Upper lobe of left lung (tissue), 6 donors: ENCODE data around the gene METAP1. TPM values are rescaled to one million over a fixed set of nuclear protein-coding genes. Genes with fewer than 3 reads are reported as not detected.
"Not testable (repeated sequence)": the region's sequence is repeated elsewhere in the genome, so short reads cannot be mapped to it uniquely, and the experiment has no call there.

Experiments used
- ATAC-seq, 2 donors: fragments of 200-7000 bp; cut with Tn5 transposase; one replicate each; pipeline ENCODE4 v1.9.1; 2022; ENCODE audit warnings: mild to moderate bottlenecking in 2 of 2, moderate library complexity in 2 of 2; ENCODE audit not compliant: low FRiP score in 2 of 2
- DNase-seq, 2 donors: peaks; one replicate each; pipeline ENCODE4 v3.0.0-alpha.2; 2019 to 2020
- H3K27ac ChIP-seq, 4 donors: fragments of 200-600 bp; sonication (generic); one replicate each; pipeline ENCODE4 v1.5.1; 2016 to 2019
- H3K27me3 ChIP-seq, 4 donors: fragments of 200-600 bp; sonication (generic); one replicate each; pipeline ENCODE4 v1.5.1; 2017 to 2019
- H3K36me3 ChIP-seq, 4 donors: fragments of 200-600 bp; sonication (generic); one replicate each; pipeline ENCODE4 v1.5.1; 2016 to 2019
- H3K4me1 ChIP-seq, 4 donors: fragments of 200-600 bp; sonication (generic); one replicate each; pipeline ENCODE4 v1.5.1; 2018 to 2019
- H3K4me3 ChIP-seq, 4 donors: fragments of 200-600 bp; sonication (generic); one replicate each; pipeline ENCODE4 v1.5.1; 2017 to 2019; ENCODE audit warnings: mild to moderate bottlenecking in 2 of 4, moderate library complexity in 1 of 4
- H3K9me3 ChIP-seq, 4 donors: fragments of 200-600 bp; sonication (generic); one replicate each; pipeline ENCODE4 v1.5.1; 2018 to 2019
- CTCF ChIP-seq, 6 experiments: fragments of 450-650 bp in 4 of 6; fragments of 200-600 bp in 2 of 6; sonication (generic) in 2 of 6; IDR thresholded peaks; one replicate each; pipeline ENCODE4 v1.5.1; 2016 to 2019; ENCODE audit warnings: antibody characterized with exemption in 6 of 6
- EP300 ChIP-seq, 4 donors: sonication (generic); formaldehyde crosslinking; IDR thresholded peaks; one replicate each; pipeline ENCODE4 v1.5.1; 2017; ENCODE audit warnings: antibody characterized with exemption in 4 of 4, control low read depth in 2 of 4
- POLR2A ChIP-seq, 4 donors: fragments of 450-650 bp; IDR thresholded peaks; one replicate each; pipeline ENCODE4 v1.5.1; 2016 to 2017; ENCODE audit warnings: antibody characterized with exemption in 4 of 4, mild to moderate bottlenecking in 2 of 4
- POLR2AphosphoS5 ChIP-seq, 2 donors: sonication (generic); formaldehyde crosslinking; IDR thresholded peaks; one replicate each; pipeline ENCODE4 v1.5.1; 2017; ENCODE audit warnings: antibody characterized with exemption in 2 of 2
- WGBS, 2 donors: methylation state at CpG; one replicate each; pipeline ENCODE4 v1.1.5; 2017 to 2018; 5-methylcytosine and 5-hydroxymethylcytosine counted together
- small RNA-seq, 4 donors: library from RNA; depleted of rRNA; stranded (forward); fragments of <200 nt; gene quantifications; one replicate each; pipeline ENCODE3, GENCODE V24; 2016
- total RNA-seq, 6 donors: library from RNA; depleted of rRNA in 4 of 6; stranded (reverse); fragments of >200 nt in 4 of 6; gene quantifications; one replicate each; pipeline versions ENCODE4 v1.1.0 to v1.2.1, GENCODE V29; 2016 to 2021
- donor health status: DM: no; HTN: no; CAD: no; lungs with moderate emphysema.
- donor health status: DM: no; HTN: yes; CAD: no; lungs with severe emphysema.

Gene METAP1
- total RNA-seq, 6 donors from 2014 or later: 16.8 to 46.1 (median 32.0) TPM

- 78 to 96% methylated on average over 1 of the region's 1 CpG for WGBS, 2 donors
Observed at GRCh38 chr4:99104153-99104552, 108.6 kb downstream of the METAP1 start.

GRCh38 chr4:99109286-99109685, 113.8 kb downstream of the METAP1 start:
- not testable (repeated sequence) for H3K27ac ChIP-seq, H3K4me1 ChIP-seq, H3K27me3 ChIP-seq, H3K4me3 ChIP-seq, ATAC-seq, H3K36me3 ChIP-seq, H3K9me3 ChIP-seq, DNase-seq
- WGBS, 2 donors: 88 to 91% methylated on average over 12 of the region's 12 CpGs

More at GRCh38 chr4:99104153-99104552, 108.6 kb downstream of the METAP1 start:
- TF ChIP-seq EP300 (IDR thresholded peaks at IDR 0.05) (no peak), CTCF (IDR thresholded peaks at IDR 0.05) (no peak), POLR2A (IDR thresholded peaks at IDR 0.05) (no peak), POLR2AphosphoS5 (IDR thresholded peaks at IDR 0.05) (no peak)
- no peak overlapping the region for H3K4me3 ChIP-seq
- ATAC-seq (no peak), DNase-seq (no peak)
- H3K9me3 ChIP-seq: no peaks in the 10 kb centered on the region
- H3K27ac ChIP-seq: no peak overlapping the region
- H3K27me3 ChIP-seq: no peaks in the 10 kb centered on the region
- H3K36me3 ChIP-seq: no peaks in the 10 kb centered on the region
- H3K4me1 ChIP-seq: no peaks in the 10 kb centered on the region

Small RNA genes lying within 50 kb of the gene (small RNA-seq; reads per million reads assigned to genes)
- gene MIR3684: 0 to 0.11 (median 0) reads per million in 4 donors
- gene RNU7-149P: 0 reads per million in 4 donors

Other genes starting within 250 kb of the METAP1 start
- gene EIF4E, start 66.6 kb upstream of the METAP1 start, total RNA-seq: 100 to 1,000 TPM in 1 of 6 donors, 10 to 100 TPM in 5; 20.8 to 109 (median 59.5) TPM
- gene ADH5, start 93.1 kb downstream of the METAP1 start, total RNA-seq: 100 to 1,000 TPM in 3 of 6 donors, 10 to 100 TPM in 3; 46.1 to 188 (median 97.6) TPM
- gene ADH4, start 148.6 kb downstream of the METAP1 start, total RNA-seq: under 1 TPM in 3 of 6 donors, not detected in 3; 0.22 to 0.67 (median 0.31) TPM
- 1 to 10 TPM in 1 of 6 donors, under 1 TPM in 3, not detected in 2; 0.30 to 1.3 (median 0.39) TPM for gene ADH6, start 223.5 kb downstream of the METAP1 start, total RNA-seq